Choroid plexus epithelial cell (primary cell): Measurements from ENCODE around the gene KNDC1.
"Not testable (repeated sequence)": the region's sequence is repeated elsewhere in the genome, so short reads cannot be mapped to it uniquely, and the experiment has no call there.

Experiments
- DNase-seq: peaks from one replicate; pipeline ENCODE4 v3.0.0-alpha.2; 2010; ENCODE audit warnings: low read depth
- H3K4me3 ChIP-seq: 2 replicates; pipeline ENCODE4 v1.5.1; 2011; ENCODE audit warnings: low read depth, mild to moderate bottlenecking, control low read depth, low read length, moderate library complexity
- TF ChIP-seq, protein P1 (sequence below): conservative IDR thresholded peaks from 2 replicates; pipeline ENCODE4 v1.5.1; 2011; ENCODE audit warnings: low read depth, mild to moderate bottlenecking, control low read depth, inconsistent platforms, low read length, moderate library complexity

The KNDC1 gene

DNA sequence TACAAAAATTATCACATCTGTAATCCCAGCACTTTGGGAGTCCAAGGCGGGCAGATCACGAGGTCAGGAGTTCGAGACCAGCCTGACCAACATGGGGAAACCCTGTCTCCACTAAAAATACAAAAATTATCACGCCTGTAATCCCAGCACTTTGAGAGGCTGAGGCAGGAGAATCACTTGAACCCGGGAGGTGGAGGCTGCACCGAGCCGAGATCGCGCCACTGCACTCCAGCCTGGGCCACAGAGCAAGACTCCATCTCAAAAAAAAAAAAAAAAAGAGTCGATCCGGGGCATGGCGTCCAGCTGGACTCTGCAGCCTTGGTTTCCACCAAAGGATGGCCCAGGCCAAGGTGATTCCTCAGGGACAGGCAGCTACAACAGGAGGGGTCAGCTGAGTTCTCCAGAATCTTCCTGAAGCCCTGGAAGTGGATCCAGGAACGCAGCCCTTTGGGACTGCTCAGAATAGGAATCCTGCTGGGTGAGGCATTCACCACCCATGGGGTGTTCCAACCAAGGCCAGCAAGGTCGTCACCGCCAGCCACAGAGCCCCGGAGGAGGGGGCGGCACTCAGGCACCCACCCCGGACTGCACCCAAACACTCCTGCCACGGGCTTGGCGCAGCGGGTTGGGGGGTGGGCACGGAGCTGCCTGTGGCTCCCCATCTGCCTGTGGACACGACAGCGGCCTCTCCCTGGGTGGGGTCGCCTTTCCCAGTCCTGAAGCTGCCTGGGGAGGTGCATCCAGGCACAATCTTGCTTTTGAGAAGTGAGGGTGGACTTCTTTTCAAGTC, 58.0 kb downstream of the KNDC1 start:
- no peak overlapping the region for H3K4me3 ChIP-seq
- TF ChIP-seq, protein P1, sequence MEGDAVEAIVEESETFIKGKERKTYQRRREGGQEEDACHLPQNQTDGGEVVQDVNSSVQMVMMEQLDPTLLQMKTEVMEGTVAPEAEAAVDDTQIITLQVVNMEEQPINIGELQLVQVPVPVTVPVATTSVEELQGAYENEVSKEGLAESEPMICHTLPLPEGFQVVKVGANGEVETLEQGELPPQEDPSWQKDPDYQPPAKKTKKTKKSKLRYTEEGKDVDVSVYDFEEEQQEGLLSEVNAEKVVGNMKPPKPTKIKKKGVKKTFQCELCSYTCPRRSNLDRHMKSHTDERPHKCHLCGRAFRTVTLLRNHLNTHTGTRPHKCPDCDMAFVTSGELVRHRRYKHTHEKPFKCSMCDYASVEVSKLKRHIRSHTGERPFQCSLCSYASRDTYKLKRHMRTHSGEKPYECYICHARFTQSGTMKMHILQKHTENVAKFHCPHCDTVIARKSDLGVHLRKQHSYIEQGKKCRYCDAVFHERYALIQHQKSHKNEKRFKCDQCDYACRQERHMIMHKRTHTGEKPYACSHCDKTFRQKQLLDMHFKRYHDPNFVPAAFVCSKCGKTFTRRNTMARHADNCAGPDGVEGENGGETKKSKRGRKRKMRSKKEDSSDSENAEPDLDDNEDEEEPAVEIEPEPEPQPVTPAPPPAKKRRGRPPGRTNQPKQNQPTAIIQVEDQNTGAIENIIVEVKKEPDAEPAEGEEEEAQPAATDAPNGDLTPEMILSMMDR, result no peak
- DNase-seq, result no peak

DNA sequence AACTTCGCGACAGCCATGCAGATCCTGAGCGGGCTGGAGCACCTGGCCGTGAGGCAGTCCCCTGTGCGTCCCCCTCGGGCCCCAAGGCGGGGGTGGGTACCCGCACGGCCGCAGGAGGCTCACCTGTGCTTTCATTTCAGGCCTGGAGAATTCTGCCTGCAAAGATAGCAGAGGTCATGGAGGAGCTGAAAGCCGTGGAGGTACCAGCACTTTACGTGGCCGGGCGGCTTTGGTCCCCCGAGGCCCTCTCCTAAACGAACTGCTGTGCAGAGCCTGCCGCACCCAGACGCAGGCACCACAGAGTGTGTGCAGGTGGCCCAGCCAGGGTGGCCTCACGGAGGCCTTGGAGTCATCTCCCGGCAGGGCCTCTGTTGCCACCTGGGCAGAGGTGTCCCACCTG, 58.9 kb downstream of the KNDC1 start:
- no peak for DNase-seq
- TF ChIP-seq, protein P1, result no peak
- no peak overlapping the region for H3K4me3 ChIP-seq

DNA sequence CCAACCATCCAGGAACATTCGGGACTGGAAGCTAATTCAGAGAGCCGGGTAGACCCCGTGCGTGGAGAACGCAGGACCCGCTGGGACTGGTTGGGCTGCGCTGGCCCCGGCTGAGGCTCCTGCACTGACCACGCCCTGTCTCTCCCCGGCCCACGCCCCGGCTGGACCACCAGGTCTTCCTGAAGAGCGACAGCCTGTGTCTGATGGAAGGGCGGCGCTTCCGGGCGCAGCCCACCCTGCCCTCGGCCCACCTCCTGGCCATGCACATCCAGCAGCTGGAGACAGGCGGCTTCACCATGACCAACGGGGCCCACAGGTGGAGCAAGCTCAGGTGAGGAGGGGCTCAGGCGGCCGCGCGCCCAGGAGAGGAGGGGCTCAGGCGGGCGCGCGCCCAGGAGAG, 59.8 kb downstream of the KNDC1 start:
- H3K4me3 ChIP-seq, result no peak overlapping the region
- no peak for DNase-seq
- TF ChIP-seq, protein P1, result no peak

DNA sequence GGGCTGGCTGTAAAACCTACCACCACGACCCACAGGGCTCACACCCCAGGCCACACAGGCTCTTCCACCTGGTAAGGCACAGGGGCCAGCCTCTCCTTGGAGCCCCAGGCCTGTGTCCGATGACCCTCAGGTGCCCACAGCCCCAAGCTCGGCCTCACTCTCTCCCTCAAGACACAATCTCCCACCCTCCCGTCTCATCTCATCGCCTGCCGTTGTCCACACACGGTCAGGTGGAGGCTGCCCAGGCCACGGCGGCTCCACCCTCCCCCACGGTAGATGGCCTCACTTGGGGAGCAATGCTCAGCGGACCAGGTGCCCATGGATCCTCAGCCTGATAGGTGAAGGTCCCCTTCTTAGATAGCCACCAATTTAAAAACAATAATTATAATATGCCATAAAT, 61.3 kb downstream of the KNDC1 start:
- no peak overlapping the region for H3K4me3 ChIP-seq
- no peak for DNase-seq
- TF ChIP-seq, protein P1, result no peak

DNA sequence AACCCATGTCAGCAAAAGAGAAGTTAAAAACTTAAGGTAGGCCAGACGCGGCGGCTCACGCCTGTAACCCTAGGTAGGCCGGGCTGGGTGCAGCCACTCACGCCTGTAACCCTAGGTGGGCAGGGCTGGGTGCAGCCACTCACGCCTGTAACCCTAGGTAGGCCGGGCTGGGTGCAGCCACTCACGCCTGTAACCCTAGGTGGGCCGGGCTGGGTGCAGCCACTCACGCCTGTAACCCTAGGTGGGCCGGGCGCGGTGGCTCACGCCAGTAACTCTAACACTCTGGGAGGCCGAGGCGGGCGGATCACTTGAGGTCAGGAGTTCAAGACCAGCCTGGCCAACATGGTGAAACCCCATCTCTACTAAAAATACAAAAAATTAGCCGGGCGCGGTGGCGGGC, 61.7 kb downstream of the KNDC1 start:
- DNase-seq, H3K4me3 ChIP-seq: not testable (repeated sequence)

DNA sequence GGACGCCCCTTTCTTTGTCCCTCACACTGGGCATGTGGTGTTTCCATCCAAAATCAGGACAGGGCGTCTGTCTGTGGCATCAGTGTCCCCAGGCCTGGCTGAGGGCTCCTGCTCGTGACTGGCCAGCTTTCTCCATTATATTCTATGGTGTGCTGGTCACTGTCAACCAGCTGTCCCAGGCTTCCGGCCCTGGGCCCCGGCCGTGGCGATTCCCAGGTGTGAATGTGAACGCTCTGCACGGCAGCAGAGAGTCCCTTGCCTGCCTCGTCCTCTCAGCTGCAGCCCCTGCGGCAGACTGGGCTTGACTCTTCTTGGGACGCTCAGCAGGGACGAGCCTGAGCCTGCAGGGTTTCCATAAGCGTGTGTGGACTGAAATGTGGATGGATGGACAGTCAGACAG, 64.1 kb downstream of the KNDC1 start:
- TF ChIP-seq, protein P1, result no peak
- no peak overlapping the region for H3K4me3 ChIP-seq
- no peak for DNase-seq

DNA sequence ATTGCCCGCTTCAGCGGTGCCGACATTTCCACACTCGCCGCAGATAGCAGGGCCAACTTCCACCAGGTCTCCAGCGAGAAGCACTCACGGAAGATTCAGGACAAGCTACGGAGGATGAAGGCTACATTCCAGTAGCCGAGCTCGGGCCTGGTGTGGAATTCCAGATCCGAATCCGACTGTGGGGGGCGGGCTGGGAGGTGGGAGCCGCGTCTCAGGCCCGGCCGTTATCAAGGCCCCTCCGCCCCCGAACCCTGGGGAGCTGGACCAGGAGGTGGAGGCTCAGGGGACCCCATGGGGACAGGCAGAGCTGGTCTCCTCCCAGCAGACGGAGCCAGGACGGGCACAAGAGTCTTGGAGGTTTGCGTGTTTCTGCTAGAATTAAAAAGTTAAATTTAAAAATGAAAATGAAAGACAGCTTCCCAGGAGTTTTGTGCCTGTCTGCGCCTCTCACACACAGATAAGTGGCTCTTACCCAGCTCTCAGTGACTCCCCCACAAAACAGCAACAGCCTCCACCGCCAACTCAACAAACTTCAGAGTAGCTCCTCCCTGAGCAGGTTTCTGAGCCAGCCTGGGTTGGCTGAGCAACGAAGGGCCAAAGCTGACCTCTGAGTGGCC, 64.8 kb downstream of the KNDC1 start:
- no peak overlapping the region for H3K4me3 ChIP-seq
- TF ChIP-seq, protein P1, result no peak
- DNase-seq, result no peak
